Peyer's patch (tissue), 4 donors: Measurements from ENCODE around the gene PCDH1. TPM values are rescaled to one million over a fixed set of nuclear protein-coding genes. Genes with fewer than 3 reads are reported as not detected.
A peak's percentile ranks its signal among the peaks of the same experiment; 100 is the strongest.

Experiments
- DNase-seq, 3 donors: peaks; one replicate each; pipeline ENCODE4 v3.0.0-alpha.2; 2017 to 2019
- H3K27ac ChIP-seq, 4 donors: fragments of 200-600 bp; sonication (generic); one replicate each; pipeline ENCODE4 v1.5.1; 2016 to 2019
- H3K27me3 ChIP-seq, 2 donors: fragments of 200-600 bp; sonication (generic); one replicate each; pipeline ENCODE4 v1.5.1; 2019
- H3K36me3 ChIP-seq, 3 donors: fragments of 200-600 bp; sonication (generic); one replicate each; pipeline ENCODE4 v1.5.1; 2016 to 2019
- H3K4me1 ChIP-seq, 4 donors: fragments of 200-600 bp; sonication (generic); one replicate each; pipeline ENCODE4 v1.5.1; 2016 to 2019
- H3K4me3 ChIP-seq, 4 donors: fragments of 200-600 bp; sonication (generic); 1 replicate in 3 of 4; 2 replicates in 1 of 4; pipeline ENCODE4 v1.5.1; 2016 to 2019; ENCODE audit warnings: mild to moderate bottlenecking in 1 of 4
- H3K9me3 ChIP-seq, 4 donors: fragments of 200-600 bp; sonication (generic); one replicate each; pipeline ENCODE4 v1.5.1; 2016 to 2019; ENCODE audit warnings: mild to moderate bottlenecking in 1 of 4
- CTCF ChIP-seq, 6 experiments: fragments of 450-650 bp in 4 of 6; fragments of 200-600 bp in 2 of 6; sonication (generic) in 1 of 6; IDR thresholded peaks; one replicate each; pipeline ENCODE4 v1.5.1; 2017 to 2019; ENCODE audit warnings: antibody characterized with exemption in 6 of 6, mild to moderate bottlenecking in 3 of 6, moderate library complexity in 1 of 6
- POLR2A ChIP-seq, 2 donors: fragments of 450-650 bp; IDR thresholded peaks; one replicate each; pipeline ENCODE4 v1.5.1; 2017; ENCODE audit warnings: antibody characterized with exemption in 2 of 2, mild to moderate bottlenecking in 2 of 2, moderate library complexity in 2 of 2
- total RNA-seq, 4 donors: library from RNA; depleted of rRNA; stranded (reverse); fragments of >200 nt; gene quantifications; one replicate each; pipeline ENCODE4 v1.1.0, GENCODE V29; 2016

The PCDH1 gene
- total RNA-seq, 4 donors from 2014 or later = 64.4 to 169 (median 164) TPM

DNA sequence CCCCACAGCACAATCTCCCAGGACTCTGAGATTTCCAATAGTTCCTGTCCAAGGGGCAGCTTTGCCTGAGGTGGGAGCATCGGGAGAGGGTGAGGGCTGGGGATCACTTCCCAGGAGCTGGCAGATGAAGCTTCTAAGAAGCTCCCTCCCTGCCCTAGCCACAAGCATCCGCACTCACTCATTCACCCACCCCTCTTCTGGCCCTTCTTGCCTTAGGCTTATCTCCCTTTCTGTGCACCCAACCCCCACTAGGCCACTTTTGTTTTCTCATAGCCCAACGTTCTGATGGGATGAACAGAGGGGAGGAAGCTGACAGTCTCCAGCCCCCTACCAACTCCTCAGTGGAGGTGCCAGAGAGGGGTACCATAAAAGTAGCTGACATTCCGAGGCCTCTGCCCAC, 3.7 kb upstream of the PCDH1 start:
- Histone ChIP-seq H3K9me3 (no peaks in the 10 kb centered on the region), H3K4me3 (no peak overlapping the region), H3K27me3 (peaks cover 0 to 10% of the 10 kb centered on the region in 2 donors), H3K36me3 (no peaks in the 10 kb centered on the region), H3K4me1 (peaks cover 0 to 22% (median 14%) of the 10 kb centered on the region in 4 donors), H3K27ac (peak overlapping the region in 2 of 4 donors; percentile 5 to 35)
- no peak for TF ChIP-seq POLR2A (IDR thresholded peaks at IDR 0.05)
- no peak for TF ChIP-seq CTCF (IDR thresholded peaks at IDR 0.05)
- no peak for DNase-seq

GRCh38 chr5:141880961-141881801, 3.0 kb upstream of the PCDH1 start:
- no peak overlapping the region for H3K4me3 ChIP-seq
- peaks cover 0 to 10% of the 10 kb centered on the region in 2 donors for H3K27me3 ChIP-seq
- peaks cover 0 to 29% (median 18%) of the 10 kb centered on the region in 4 donors for H3K4me1 ChIP-seq
- H3K27ac ChIP-seq = peak overlapping the region in 2 of 4 donors; percentile 5 to 35
- TF ChIP-seq POLR2A (IDR thresholded peaks at IDR 0.05) (no peak), CTCF (IDR thresholded peaks at IDR 0.05) (no peak)
- H3K36me3 ChIP-seq = no peaks in the 10 kb centered on the region
- DNase-seq = no peak
- H3K9me3 ChIP-seq = no peaks in the 10 kb centered on the region

DNA sequence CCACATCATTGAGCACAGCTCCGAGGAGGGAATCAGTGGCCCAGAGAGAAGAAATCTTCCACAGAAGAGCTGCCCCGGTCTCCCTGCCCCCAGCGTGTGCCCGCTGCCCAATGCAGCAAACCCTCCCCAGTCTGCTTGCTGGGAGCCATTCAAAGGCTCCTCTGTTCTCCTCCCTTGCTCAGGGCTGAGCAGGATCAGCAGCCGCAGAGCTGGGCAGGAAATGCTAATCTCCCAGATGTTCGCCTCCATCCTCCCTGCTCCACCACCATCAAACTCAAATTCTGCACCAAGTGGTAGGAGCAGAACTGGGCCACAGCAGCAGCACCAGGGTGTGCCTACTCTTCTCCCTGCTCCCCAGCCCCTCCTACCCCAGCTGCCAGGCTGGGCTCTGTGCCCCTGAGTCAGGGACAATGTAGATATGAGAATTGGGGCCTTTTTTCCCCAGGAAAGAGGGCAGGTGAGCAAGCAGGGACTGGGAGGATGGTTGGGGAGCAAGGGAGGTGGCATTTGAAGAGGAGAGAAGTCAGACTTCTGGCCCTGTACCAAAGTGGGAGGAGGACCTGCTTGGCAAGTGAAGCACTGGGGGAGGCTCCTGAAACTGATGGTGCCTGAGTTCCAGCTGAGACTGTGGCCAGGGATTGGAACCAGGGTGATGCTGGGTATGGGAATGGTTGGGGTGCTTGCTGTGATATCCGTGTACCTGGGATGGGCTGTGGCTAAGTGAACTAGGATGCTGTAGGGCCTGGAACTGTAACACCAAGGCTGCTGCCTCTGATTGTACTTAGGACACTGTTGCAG, 1.9 kb upstream of the PCDH1 start:
- no peaks in the 10 kb centered on the region for H3K9me3 ChIP-seq
- TF ChIP-seq POLR2A (IDR thresholded peaks at IDR 0.05) (no peak), CTCF (IDR thresholded peaks at IDR 0.05) (no peak)
- peak overlapping the region in 1 of 4 donors; percentile 17 for H3K27ac ChIP-seq
- peaks cover 0 to 34% (median 24%) of the 10 kb centered on the region in 4 donors for H3K4me1 ChIP-seq
- DNase-seq = no peak
- H3K27me3 ChIP-seq = peaks cover 0 to 10% of the 10 kb centered on the region in 2 donors
- no peaks in the 10 kb centered on the region for H3K36me3 ChIP-seq
- H3K4me3 ChIP-seq = no peak overlapping the region

- no peak for TF ChIP-seq CTCF (IDR thresholded peaks at IDR 0.05)
- TF ChIP-seq POLR2A (IDR thresholded peaks at IDR 0.05) = no peak
- Histone ChIP-seq H3K4me3 (no peak overlapping the region), H3K27me3 (peaks cover 0 to 10% of the 10 kb centered on the region in 2 donors), H3K4me1 (peaks cover 0 to 34% (median 24%) of the 10 kb centered on the region in 4 donors), H3K27ac (peak overlapping the region in 2 of 4 donors; percentile 17 to 88), H3K36me3 (no peaks in the 10 kb centered on the region), H3K9me3 (no peaks in the 10 kb centered on the region)
- no peak for DNase-seq
These were observed 1.2 kb upstream of the PCDH1 start for GRCh38 chr5:141879426-141879759.

DNA sequence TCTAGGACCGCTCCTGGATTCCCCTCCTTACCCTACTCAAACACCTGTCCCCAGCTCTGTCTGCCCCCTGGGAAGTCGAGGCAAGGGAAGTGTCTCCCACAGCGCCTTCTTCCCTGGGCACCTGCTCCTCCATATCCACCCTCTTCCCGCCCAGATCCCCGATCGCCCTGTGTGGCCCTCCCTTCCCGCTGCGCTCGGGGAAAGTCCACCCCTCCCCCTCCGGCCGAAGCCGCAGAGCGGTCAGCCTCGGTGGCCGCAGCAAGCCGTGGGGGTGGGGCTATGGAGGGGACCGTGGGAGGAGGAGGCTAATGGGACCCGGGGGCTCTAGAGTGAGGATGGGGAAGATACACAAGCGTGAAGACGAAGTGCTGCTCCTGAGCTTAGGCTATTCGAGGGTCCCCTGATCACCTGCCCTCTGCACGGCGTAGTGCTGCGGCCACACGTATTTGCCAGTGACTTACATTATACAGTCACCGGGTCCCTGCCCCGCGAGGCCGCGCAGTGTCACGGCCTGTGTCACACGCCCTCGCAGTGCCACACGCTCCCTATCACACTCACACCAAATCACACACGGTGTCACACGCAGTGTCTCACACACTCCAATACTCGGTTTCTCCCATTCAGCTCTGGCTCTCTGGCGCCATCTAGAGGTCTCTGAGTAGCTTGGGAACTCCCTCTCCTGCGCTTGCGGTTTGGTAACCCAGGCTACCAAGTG, 658 bp upstream of the PCDH1 start:
- Histone ChIP-seq H3K9me3 (no peaks in the 10 kb centered on the region), H3K27ac (peak overlapping the region; percentile 49 to 97 (median 92)), H3K4me1 (peaks cover 0 to 35% (median 24%) of the 10 kb centered on the region in 4 donors), H3K36me3 (no peaks in the 10 kb centered on the region), H3K4me3 (peak overlapping the region; percentile 50 to 94 (median 70)), H3K27me3 (peaks cover 0 to 10% of the 10 kb centered on the region in 2 donors)
- peak; percentile 68 to 99 (median 98) for TF ChIP-seq CTCF (IDR thresholded peaks at IDR 0.05)
- peak in 1 of 2 donors; percentile 37 for TF ChIP-seq POLR2A (IDR thresholded peaks at IDR 0.05)
- peak; percentile 87 to 97 (median 89) for DNase-seq
